Prostate gland (tissue), 2 donors: ENCODE results near the gene EPGN. TPM values are rescaled to one million over a fixed set of nuclear protein-coding genes. Genes with fewer than 3 reads are reported as not detected.
A peak's percentile ranks its signal among the peaks of the same experiment; 100 is the strongest.

Experiments
- DNase-seq: peaks from one replicate; pipeline ENCODE4 v3.0.0-alpha.2; 2019; ENCODE audit warnings: low spot score
- H3K27ac ChIP-seq, 2 donors: fragments of 200-600 bp; sonication (generic); 2 replicates each; pipeline ENCODE4 v1.5.1; 2017 to 2019
- H3K27me3 ChIP-seq: fragments of 200-600 bp; sonication (generic); replicated peaks from 2 replicates; pipeline ENCODE4 v1.5.1; 2019; ENCODE audit not compliant: insufficient read depth
- H3K36me3 ChIP-seq, 2 donors: fragments of 200-600 bp; sonication (generic); 1 replicate in 1 of 2; 2 replicates in 1 of 2; pipeline versions ENCODE4 v1.5.1 to v1.8.1; 2017 to 2019
- H3K4me1 ChIP-seq: fragments of 200-600 bp; sonication (generic); replicated peaks from 2 replicates; pipeline ENCODE4 v1.5.1; 2019
- H3K4me3 ChIP-seq, 2 donors: fragments of 200-600 bp; sonication (generic); 2 replicates each; pipeline ENCODE4 v1.5.1; 2017 to 2019
- H3K9me3 ChIP-seq: fragments of 200-600 bp; sonication (generic); 2 replicates; pipeline ENCODE4 v1.5.1; 2017
- POLR2A ChIP-seq: fragments of 450-650 bp; IDR thresholded peaks from one replicate; pipeline ENCODE4 v1.6.1; 2016; ENCODE audit warnings: antibody characterized with exemption, mild to moderate bottlenecking
- POLR2AphosphoS5 ChIP-seq: sonication (generic); formaldehyde crosslinking; IDR thresholded peaks from one replicate; pipeline ENCODE4 v1.6.1; 2017; ENCODE audit warnings: antibody characterized with exemption
- WGBS: methylation state at CpG from one replicate; pipeline ENCODE4 v1.1.5; 2018; 5-methylcytosine and 5-hydroxymethylcytosine counted together
- intact Hi-C: fragments of 100-400 bp; cut with DNase I; formaldehyde crosslinking; loops from one replicate; pipeline ENCODE4 v1.14.2; 2022
- total RNA-seq, 2 donors: library from RNA; depleted of rRNA; stranded (reverse); fragments of >200 nt; gene quantifications; one replicate each; pipeline ENCODE4 v1.1.0, GENCODE V29; 2016

Gene EPGN
- total RNA-seq, 2 donors from 2014 or later = not detected

DNA sequence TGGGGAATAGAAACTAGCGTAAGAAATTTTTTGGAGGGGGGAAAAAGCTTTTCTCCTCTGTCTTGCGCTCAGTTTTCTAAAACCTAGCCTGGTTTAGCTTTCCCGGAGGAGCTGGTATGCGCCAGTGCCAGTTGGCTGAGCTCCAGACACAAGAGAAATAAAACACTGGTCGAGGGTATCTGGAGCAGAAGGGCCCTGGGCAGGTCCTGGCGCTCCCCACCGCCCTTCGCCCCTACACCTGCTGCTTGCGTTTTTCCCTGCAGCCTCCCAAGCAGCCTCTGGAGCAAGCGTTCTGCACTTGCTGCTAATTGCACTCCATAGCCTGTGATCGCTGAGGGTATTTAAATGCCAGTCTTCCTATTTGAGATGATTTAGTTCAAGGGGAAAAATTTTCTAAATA, 57.5 kb downstream of the EPGN start:
- H3K27ac ChIP-seq = no peak overlapping the region
- TF ChIP-seq POLR2AphosphoS5 (no peak), POLR2A (no peak)
- no peak overlapping the region for H3K4me3 ChIP-seq
- H3K9me3 ChIP-seq = no peaks in the 10 kb centered on the region
- 12% methylated on average over 11 of the region's 11 CpGs for WGBS
- H3K36me3 ChIP-seq = no peaks in the 10 kb centered on the region
- H3K27me3 ChIP-seq = no peaks in the 10 kb centered on the region
- DNase-seq = peak; percentile 20
- H3K4me1 ChIP-seq = no peaks in the 10 kb centered on the region
- intact Hi-C loops = no loop called here

Other genes with a start within 250 kb of the EPGN start
- gene CXCL2, start 209.3 kb upstream of the EPGN start, total RNA-seq = 1 to 10 TPM in 1 of 2 donors, under 1 TPM in 1; 0.62 to 9.3 TPM
- gene MTHFD2L, start 150.4 kb upstream of the EPGN start, total RNA-seq = 10 to 100 TPM; 15.8 to 19.9 TPM
- gene EREG, start 56.7 kb downstream of the EPGN start, total RNA-seq = under 1 TPM; 0.18 to 0.51 TPM
- gene AREG, start 136.7 kb downstream of the EPGN start, total RNA-seq = 10 to 100 TPM in 1 of 2 donors, 1 to 10 TPM in 1; 4.2 to 17.1 TPM